Cerebellar cortex (tissue), 1 donor: ENCODE results near the gene KRR1.
A peak's percentile ranks its signal among the peaks of the same experiment; 100 is the strongest.
"Not testable (repeated sequence)": the region's sequence is repeated elsewhere in the genome, so short reads cannot be mapped to it uniquely, and the experiment has no call there.

Experiments used
- DNase-seq: peaks from one replicate; pipeline ENCODE4 v3.0.0-alpha.2; 2015; ENCODE audit warnings: low spot score

Gene KRR1

GRCh38 chr12:75525263-75525662 is 13.9 kb upstream of the KRR1 start:
- no peak for DNase-seq

- DNase-seq: not testable (repeated sequence)
Measured at GRCh38 chr12:75522124-75522523, 10.7 kb upstream of the KRR1 start.

DNA sequence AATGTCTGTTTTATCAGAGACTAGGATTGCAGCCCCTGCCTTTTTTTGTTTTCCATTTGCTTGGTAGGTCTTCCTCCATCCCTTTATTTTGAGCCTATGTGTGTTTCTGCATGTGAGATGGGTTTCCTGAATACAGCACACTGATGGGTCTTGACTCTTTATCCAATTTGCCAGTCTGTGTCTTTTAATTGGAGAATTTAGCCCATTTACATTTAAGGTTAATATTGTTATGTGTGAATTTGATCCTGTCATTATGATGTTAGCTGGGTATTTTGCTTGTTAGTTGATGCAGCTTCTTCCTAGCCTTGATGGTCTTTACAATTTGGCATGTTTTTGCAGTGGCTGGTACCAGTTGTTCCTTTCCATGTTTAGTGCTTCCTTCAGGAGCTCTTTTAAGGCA is 9.8 kb upstream of the KRR1 start:
- DNase-seq: not testable (repeated sequence)

DNA sequence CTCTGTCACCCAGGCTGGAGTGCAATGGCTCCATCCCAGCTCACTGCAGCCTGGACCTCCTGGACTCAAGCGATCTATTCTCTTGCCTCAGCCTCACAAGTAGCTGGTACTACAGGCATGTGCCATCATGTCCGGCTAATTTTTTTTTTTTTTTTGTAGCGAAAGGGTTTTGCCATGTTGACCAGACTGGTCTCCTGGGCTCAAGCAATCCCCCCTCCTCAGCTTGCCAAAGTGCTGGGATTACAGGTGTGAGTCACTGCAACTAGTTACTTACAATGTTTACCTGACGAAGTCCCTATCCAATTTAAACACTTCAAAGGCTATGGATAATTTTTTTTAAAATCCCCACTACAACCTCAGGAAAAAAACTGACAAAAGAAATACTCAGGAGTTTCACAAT is 1.8 kb downstream of the KRR1 start:
- no peak for DNase-seq

GRCh38 chr12:75508159-75508558 is 3.2 kb downstream of the KRR1 start:
- DNase-seq: no peak

GRCh38 chr12:75507086-75507485 is 4.3 kb downstream of the KRR1 start:
- no peak for DNase-seq

- DNase-seq: peak; percentile 23
Measured at GRCh38 chr12:75505706-75506312, 5.6 kb downstream of the KRR1 start.

DNA sequence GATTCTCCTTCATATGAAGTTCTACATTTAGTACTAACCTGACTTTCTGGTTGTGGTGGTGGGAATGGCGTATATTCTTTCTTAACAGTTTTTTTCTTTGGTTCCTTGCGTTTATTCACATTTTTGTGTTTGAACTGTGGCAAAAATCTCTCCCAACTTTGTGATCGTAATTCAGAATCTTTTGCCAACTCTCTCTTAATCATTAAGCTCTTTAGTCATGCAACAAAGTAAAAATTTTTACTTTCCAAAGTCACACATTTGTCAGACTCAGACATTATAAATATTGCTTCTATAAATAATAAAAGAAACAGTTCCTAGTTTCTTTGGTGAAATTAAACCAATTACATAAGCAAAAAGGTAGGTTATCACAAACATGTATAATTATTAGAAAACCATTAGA is 7.5 kb downstream of the KRR1 start:
- DNase-seq: no peak

DNA sequence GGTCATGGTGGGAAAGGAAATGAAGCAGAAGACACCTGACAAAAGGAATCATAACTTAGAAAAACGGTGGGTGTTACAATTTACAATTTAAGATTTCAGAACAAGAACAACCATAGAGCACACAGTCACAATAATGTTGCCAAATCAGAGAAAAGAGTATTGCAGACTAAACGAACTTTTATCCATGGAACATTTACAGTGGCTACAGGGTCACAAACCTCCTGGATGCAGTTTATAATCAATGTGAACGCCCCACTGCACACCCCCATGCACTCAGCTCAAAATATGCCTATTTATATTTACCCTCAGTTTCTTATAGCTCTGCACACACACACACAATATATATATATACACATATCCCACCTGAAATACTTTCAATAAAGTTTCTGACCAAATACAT is 8.0 kb downstream of the KRR1 start:
- no peak for DNase-seq

DNA sequence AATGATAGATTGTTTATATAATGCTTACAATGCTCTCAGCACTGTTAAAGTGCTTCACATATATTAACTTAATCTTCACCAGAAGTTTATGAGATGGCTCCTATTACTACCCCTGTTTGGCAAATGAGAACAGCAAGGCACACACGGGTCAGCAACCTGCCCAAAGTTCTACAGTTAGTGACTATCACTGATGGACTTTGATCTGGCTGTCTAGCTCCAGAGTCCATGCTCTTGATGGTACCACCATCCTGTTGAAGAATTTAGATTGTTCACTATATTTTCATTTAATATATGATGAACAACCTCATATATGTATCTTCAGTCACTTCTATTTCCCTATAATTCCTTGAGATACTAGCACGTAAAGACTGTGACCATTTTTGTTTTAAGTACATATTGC is 20.2 kb downstream of the KRR1 start:
- no peak for DNase-seq

DNA sequence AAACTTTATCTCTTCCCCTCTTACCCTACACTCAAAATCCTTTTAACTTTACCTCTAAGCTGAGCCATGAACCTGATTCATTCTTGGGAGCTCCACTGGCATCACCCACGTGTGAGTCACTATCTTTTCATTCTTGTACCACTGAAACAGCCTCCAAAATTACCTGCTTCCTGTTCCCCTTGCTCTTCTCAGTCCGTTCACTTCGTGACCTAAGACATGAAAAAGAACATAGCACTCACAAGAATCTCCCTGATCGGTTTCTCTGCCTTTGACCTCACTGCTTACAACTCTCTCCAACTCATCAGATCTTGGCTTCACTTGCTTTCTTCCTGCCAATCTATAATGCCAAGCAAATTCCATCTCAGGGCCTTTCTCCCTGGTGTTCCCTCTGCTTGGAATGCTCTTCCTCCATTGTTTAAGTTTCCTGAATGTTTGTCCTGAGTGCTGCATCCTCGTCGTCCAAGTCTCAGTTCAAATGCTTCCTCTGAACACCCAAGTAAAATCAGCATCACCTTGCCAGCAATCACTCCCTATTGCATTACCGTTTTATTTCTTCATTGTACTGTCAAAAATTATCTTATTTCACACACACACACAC is 21.7 kb downstream of the KRR1 start:
- no peak for DNase-seq

DNA sequence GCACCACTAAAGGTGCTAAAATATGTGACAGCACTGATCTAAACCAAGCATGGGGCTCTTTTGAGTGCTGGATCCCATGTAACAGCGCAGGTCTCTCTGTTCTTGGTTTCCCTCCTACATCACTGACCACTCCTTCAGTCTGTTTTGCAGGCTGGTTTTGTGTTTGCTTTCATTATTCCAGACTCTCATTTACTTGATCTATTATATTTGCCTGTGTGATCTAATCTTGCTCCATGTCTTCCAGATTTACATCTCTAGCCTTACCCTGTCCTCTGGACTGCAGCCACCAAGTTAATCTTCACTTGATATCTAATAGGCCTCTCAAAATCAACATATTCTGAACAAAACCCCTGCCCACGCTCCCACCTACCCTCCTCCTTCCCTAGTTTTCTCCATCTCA is 22.2 kb downstream of the KRR1 start:
- DNase-seq: no peak

GRCh38 chr12:75488553-75488952 is 22.9 kb downstream of the KRR1 start:
- peak; percentile 19 for DNase-seq

- DNase-seq: no peak
Measured at GRCh38 chr12:75487308-75487707, 24.1 kb downstream of the KRR1 start.

GRCh38 chr12:75484450-75484849 is 27.0 kb downstream of the KRR1 start:
- not testable (repeated sequence) for DNase-seq

GRCh38 chr12:75483431-75483830 is 28.0 kb downstream of the KRR1 start:
- no peak for DNase-seq

DNA sequence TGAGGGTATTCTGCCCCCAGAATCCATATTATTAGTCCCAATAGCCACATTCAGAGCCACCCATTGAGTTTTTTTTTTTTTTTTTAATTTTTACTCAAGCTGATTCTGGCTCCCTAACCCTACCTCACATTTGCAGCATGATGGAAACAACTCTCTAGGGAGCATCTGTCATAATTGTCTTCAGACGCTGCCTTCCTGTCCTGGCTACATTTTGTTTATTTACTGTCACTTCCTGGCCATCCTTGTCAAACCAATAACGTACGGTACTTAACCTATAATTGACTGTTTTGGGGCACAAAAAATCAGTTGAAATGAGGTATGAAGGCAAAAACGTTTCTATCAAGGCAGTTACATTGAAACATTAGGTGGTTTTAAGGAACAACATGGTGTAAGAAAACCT is 28.8 kb downstream of the KRR1 start:
- DNase-seq: no peak

- no peak for DNase-seq
Measured at GRCh38 chr12:75481774-75482173, 29.6 kb downstream of the KRR1 start.

DNA sequence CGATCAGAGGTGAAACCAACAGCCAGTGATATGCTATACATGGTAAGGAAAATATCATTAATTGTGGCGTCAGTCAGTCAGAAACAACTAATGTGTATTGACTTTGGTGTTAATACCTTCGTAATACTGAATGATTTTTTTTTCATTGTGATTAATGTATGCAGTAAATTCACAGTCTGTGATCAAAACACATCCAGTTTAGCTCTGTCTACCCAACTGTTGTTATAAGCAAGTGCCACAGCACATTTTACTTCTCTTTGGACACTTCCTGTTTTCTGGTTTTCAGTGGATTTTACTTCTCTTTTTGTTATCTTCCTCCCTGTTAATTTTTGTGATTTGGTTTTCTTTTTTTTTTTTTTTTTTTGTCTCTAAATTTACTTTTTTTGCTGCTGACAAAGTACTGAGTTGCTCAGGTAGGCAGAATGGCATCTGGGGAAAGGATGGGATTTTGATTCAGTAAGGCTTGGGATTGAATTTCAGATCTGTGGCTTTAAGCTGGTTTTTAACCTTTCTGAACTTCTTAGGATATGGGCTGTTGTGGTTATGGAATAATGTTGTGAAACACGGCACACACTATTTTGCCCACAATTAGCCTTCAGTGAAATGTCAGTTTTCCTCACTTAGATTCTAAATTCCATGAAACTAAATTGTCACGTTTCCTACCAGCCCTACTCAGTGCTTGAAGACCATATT is 30.2 kb downstream of the KRR1 start:
- no peak for DNase-seq

DNA sequence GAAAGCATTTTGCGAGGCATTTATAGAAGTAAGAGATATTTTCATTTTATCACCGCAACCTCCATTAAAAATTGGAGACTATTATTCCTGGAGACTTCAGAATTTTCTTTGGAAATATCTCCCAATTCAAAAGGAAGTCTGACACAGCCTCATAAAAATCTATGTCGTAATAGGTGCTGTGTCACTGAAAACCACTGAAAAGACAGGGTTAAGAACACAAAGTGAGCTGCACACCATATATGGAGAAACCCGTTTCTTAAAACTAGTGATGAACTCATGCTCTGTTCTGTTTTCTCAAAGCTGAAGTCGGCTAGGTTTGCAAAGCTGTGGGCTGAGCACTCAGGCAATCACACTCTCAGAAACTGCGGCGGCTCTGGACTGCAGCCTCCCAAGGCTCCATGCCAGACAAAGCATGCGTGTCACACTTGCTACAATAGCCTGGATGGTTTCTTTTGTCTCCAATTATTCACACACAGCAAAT is 30.9 kb downstream of the KRR1 start, which contains the start of gene GLIPR1:
Gene GLIPR1, plus strand, starts transcription at position 287 of the 481 bp plus-strand sequence. Its CDS starts 126 bp downstream, at position 413.
- DNase-seq: peak; percentile 51

DNA sequence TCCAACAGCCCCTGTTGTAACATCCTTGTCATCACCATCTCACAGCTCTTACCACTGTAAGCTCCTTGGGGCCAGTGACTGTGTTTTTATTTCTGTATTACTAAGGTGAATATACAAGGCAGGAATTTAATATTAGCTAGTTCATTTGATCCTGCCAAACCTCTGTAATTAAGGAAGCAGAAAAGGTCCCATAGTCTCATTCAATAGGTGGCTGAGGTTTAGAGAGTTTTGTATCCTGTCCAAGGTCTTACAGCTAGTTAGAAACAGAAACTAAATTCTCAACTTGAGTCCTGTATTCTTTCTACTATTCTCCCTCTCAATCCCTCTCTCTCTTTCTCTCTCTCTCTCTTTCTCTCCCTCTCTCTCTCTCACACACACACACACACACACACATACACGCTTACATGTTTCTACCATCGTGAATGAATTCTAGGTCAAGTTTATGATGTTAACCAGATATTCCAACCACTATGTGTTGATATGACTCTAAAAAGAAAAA is 31.4 kb downstream of the KRR1 start:
- no peak for DNase-seq

DNA sequence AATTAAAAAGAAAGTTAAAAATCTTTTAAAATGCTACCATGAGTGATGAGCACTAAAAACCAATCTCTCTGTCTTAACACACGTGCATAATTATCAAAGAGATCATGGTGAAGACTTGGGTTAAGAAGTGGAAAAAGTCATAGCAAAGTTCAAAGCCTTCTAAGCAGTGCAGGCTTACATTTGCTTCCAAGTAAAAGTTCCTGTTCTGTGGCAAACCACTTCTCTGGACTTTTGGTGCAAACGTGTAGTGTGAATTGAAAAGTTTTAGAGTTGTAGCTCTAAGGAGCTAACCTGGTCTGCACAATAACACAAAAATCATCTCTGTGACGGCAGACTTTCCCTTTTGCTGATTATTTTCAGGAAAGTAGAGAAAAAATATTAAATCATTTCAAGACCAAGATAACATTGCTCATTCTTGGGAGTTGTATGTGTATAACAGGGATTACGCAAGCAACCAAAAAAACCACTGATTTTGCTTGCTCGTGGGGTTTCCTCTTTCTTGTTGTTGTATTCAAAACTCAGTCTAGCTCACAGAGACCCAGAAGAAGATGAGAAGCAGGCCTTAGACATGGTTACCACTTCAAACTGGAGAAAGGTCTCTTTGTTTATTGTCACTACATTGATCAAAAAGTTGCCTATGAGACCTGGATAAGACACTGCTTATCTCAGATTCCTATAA is 33.2 kb downstream of the KRR1 start:
- no peak for DNase-seq

DNA sequence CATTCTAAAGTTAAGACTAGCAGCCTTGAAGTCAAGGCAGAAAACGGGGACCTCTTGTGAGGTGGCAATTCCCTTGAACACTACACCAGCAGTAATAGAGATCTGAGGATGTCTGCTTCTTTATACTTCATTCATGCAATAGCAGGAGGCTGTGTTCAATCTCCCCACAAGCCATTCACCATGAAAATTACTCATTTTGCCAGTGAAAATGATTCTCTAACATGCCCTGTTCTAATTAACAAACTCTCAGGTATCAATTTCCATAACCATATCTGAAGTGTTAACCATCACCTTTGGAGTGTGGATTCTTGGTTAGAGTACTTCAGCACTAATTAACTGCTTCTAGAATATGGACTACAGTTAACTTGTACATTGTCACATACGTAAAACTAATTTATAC is 34.3 kb downstream of the KRR1 start:
- DNase-seq: no peak
